ENCODE results near the gene SMAD4. TPM values are rescaled to one million over a fixed set of nuclear protein-coding genes. Genes with fewer than 3 reads are reported as not detected.

SMAD4 gene
- total and polyA plus RNA-seq, 2 donors (not counting 3 experiments of a cell fraction or from before 2014, with no cell fraction given) = 63.5 to 82.8 TPM

DNA sequence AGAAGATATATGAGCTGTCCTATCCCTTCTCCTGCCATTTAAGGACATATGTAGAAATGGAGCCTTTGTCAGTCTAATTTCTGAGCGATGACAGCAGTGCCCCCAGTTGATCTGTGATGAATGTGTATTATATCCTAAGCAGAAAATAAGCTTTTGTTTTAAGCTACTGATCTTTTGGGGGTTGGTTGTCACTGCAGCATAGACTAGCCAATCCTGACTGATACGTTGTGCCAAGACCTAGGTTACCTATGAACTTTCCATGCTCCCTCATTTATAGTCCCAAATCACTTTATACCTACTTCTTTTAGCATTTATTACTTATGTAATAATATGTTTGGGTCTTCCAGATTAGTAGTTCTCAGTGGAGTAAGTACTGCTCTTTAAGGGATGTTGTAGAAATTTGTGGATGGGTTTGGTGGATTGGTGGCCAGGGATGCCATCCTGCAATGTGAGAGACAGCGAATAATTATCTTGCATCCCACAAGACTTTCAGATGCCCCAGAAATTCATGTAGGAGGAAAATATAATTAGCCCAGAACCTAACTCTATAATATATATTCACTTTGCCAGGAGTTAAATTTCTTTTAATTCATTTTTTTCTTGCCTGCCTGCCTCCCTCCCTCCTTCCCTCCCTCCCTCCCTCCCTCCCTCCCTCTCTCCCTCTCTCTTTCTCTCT is 11.8 kb downstream of the SMAD4 start:
- TF ChIP-seq MYC (IDR thresholded peaks at IDR 0.05; ENCODE audit: low read depth, low read length) = no peak
- no peak for TF ChIP-seq EZH2 (IDR thresholded peaks at IDR 0.05; ENCODE audit: borderline replicate concordance, low read depth, low read length, severe bottlenecking)
- dilution Hi-C loops (cut with MboI; ENCODE audit: extremely low pct_ligation_motif_present, low sequenced_read_pairs) = no loop called here
- Histone ChIP-seq H3K27me3 (ENCODE audit: control insufficient read depth in 2 of 2, insufficient read depth in 2 of 2, low read length in 2 of 2) (no peaks in the 10 kb centered on the region), H3K79me2 (ENCODE audit: control insufficient read depth, insufficient read depth, low read length) (peaks cover 97% of the 10 kb centered on the region), H4K20me1 (replicated peaks; ENCODE audit: control insufficient read depth, extremely low read depth, insufficient read depth, low read length) (peaks cover 15% of the 10 kb centered on the region), H3K4me3 (replicated peaks in 1 of 3; ENCODE audit: insufficient read depth in 1 of 3, low read depth in 1 of 3, low read length in 3 of 3) (no peak overlapping the region), H3K36me3 (ENCODE audit: control insufficient read depth in 2 of 2, extremely low read depth in 1 of 2, insufficient read depth in 2 of 2, low read length in 2 of 2) (no peaks in the 10 kb centered on the region), H3K9me1 (replicated peaks; ENCODE audit: control insufficient read depth, extremely low read depth, insufficient read depth, low read length) (no peaks in the 10 kb centered on the region), H3K27ac (ENCODE audit: insufficient read depth, low read depth, low read length) (no peak overlapping the region), H3K4me1 (ENCODE audit: control insufficient read depth, extremely low read depth, insufficient read depth, low read length) (no peaks in the 10 kb centered on the region), H2AFZ (ENCODE audit: low read depth, low read length) (no peak overlapping the region), H3K9ac (replicated peaks; ENCODE audit: extremely low read depth, insufficient read depth, low read length) (no peak overlapping the region), H3K9me3 (replicated peaks; ENCODE audit: control insufficient read depth, insufficient read depth, low read length) (no peaks in the 10 kb centered on the region), H3K4me2 (ENCODE audit: insufficient read depth, low read length) (no peak overlapping the region)
- FAIRE-seq = no peak
- POLR2A ChIA-PET = no interaction called here
- intact Hi-C loops (cut with micrococcal nuclease) = no loop called here
- no TSS peak for BruUV-seq (replicated peaks)
- CTCF ChIA-PET = no interaction called here
- DNase-seq (ENCODE audit: low read depth, low spot score) = no peak

DNA sequence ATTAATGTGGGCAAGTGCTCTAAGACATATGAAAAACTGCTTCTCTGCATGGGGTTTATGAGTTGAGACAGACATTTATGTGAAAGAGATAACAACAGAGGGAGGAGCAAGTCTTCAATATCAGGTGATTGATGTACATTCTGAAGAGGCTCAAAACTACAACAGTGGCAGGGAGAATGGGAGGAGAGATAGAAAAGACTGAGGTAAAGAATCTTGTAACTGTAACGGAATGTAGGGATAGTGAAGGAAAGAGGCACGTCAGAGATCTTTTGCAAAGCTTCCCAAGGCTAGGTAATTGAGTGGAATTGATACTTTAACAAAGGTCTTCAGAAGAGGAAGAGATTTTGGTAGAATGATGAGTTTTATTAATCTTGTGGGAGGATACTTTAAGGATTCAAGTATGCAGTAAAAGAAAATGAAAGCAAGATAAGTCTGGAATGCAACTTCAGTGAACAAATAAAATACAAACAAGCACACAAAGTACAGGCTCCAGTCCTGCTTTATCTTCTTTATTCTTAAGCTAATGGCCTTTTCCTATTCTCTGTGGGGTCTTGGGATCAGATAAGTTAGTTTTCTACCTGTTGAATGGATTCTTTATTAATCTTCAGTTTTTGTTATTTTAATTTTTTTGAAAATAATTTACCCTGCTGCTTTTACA is 15.0 kb downstream of the SMAD4 start:
- no peak overlapping the region for H3K9ac ChIP-seq (replicated peaks; ENCODE audit: extremely low read depth, insufficient read depth, low read length)
- H3K4me2 ChIP-seq (ENCODE audit: insufficient read depth, low read length) = no peak overlapping the region
- no peaks in the 10 kb centered on the region for H3K4me1 ChIP-seq (ENCODE audit: control insufficient read depth, extremely low read depth, insufficient read depth, low read length)
- FAIRE-seq = no peak
- H3K27ac ChIP-seq (ENCODE audit: insufficient read depth, low read depth, low read length) = no peak overlapping the region
- H3K36me3 ChIP-seq (ENCODE audit: control insufficient read depth in 2 of 2, extremely low read depth in 1 of 2, insufficient read depth in 2 of 2, low read length in 2 of 2) = peaks cover 0 to 3% of the 10 kb centered on the region in 2 experiments
- intact Hi-C loops (cut with micrococcal nuclease) = no loop called here
- H3K9me3 ChIP-seq (replicated peaks; ENCODE audit: control insufficient read depth, insufficient read depth, low read length) = no peaks in the 10 kb centered on the region
- H3K9me1 ChIP-seq (replicated peaks; ENCODE audit: control insufficient read depth, extremely low read depth, insufficient read depth, low read length) = no peaks in the 10 kb centered on the region
- peaks cover 3% of the 10 kb centered on the region for H4K20me1 ChIP-seq (replicated peaks; ENCODE audit: control insufficient read depth, extremely low read depth, insufficient read depth, low read length)
- BruUV-seq (replicated peaks) = no TSS peak
- no peaks in the 10 kb centered on the region for H3K27me3 ChIP-seq (ENCODE audit: control insufficient read depth in 2 of 2, insufficient read depth in 2 of 2, low read length in 2 of 2)
- no peak overlapping the region for H2AFZ ChIP-seq (ENCODE audit: low read depth, low read length)
- TF ChIP-seq POLR2A (IDR thresholded peaks at IDR 0.05; ENCODE audit: low read depth, low read length) (no peak), FOS (IDR thresholded peaks at IDR 0.05; ENCODE audit: borderline replicate concordance, insufficient read depth, low read length) (no peak), EZH2 (IDR thresholded peaks at IDR 0.05; ENCODE audit: borderline replicate concordance, low read depth, low read length, severe bottlenecking) (no peak), MYC (IDR thresholded peaks at IDR 0.05; ENCODE audit: low read depth, low read length) (no peak), POLR2AphosphoS5 (IDR thresholded peaks at IDR 0.05; ENCODE audit: insufficient read depth, low read depth, low read length) (no peak), GATA2 (IDR thresholded peaks at IDR 0.05; ENCODE audit: insufficient read depth, insufficient read length, low read depth, low read length) (no peak), JUN (IDR thresholded peaks at IDR 0.05; ENCODE audit: borderline replicate concordance, insufficient read depth, insufficient read length, low read depth) (no peak)
- TF ChIP-seq, protein P1, sequence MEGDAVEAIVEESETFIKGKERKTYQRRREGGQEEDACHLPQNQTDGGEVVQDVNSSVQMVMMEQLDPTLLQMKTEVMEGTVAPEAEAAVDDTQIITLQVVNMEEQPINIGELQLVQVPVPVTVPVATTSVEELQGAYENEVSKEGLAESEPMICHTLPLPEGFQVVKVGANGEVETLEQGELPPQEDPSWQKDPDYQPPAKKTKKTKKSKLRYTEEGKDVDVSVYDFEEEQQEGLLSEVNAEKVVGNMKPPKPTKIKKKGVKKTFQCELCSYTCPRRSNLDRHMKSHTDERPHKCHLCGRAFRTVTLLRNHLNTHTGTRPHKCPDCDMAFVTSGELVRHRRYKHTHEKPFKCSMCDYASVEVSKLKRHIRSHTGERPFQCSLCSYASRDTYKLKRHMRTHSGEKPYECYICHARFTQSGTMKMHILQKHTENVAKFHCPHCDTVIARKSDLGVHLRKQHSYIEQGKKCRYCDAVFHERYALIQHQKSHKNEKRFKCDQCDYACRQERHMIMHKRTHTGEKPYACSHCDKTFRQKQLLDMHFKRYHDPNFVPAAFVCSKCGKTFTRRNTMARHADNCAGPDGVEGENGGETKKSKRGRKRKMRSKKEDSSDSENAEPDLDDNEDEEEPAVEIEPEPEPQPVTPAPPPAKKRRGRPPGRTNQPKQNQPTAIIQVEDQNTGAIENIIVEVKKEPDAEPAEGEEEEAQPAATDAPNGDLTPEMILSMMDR (IDR thresholded peaks at IDR 0.05; ENCODE audit: extremely low read depth in 1 of 2, insufficient read depth in 1 of 2, low read depth in 1 of 2, low read length in 2 of 2) = no peak
- TF ChIP-seq, protein P2, sequence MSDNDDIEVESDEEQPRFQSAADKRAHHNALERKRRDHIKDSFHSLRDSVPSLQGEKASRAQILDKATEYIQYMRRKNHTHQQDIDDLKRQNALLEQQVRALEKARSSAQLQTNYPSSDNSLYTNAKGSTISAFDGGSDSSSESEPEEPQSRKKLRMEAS (IDR thresholded peaks at IDR 0.05; ENCODE audit: insufficient read depth, insufficient read length) = no peak
- peaks cover 71% of the 10 kb centered on the region for H3K79me2 ChIP-seq (ENCODE audit: control insufficient read depth, insufficient read depth, low read length)
- dilution Hi-C loops (cut with MboI; ENCODE audit: extremely low pct_ligation_motif_present, low sequenced_read_pairs) = no loop called here
- ChIA-PET CTCF (no interaction called here), POLR2A (no interaction called here)
- DNase-seq (ENCODE audit: low read depth, low spot score) = no peak
- no peak overlapping the region for H3K4me3 ChIP-seq (replicated peaks in 1 of 3; ENCODE audit: insufficient read depth in 1 of 3, low read depth in 1 of 3, low read length in 3 of 3)
